GM18519 (cell line): Measurements from ENCODE around the gene TMEM30A.
A peak's percentile ranks its signal among the peaks of the same experiment; 100 is the strongest.

ENCODE experiments used
- ATAC-seq: cut with Tn5 transposase; IDR thresholded peaks from one replicate; pipeline ENCODE4 v1.9.1; 2021; ENCODE audit warnings: mild to moderate bottlenecking, moderate library complexity; ENCODE audit not compliant: unreplicated experiment, low FRiP score

Gene TMEM30A

DNA sequence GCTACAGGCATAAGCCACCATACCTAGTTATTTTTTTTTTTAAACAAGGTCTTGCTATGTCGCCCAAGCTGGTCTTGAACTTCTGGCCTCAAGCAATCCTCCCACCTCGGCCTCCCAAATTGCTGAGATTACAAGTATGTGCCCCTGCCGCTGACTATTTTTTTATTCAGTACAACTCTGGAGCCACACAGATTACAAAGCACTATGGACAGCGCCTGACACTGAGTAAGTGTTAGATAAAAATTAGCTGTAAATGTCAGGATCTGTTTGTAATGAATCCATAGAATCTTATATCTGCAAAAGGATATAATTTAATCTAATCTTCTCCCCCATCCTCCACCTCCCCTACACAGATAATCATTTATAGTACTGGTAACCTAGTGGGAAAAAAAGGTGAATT is 63.5 kb downstream of the TMEM30A start:
- no peak for ATAC-seq

DNA sequence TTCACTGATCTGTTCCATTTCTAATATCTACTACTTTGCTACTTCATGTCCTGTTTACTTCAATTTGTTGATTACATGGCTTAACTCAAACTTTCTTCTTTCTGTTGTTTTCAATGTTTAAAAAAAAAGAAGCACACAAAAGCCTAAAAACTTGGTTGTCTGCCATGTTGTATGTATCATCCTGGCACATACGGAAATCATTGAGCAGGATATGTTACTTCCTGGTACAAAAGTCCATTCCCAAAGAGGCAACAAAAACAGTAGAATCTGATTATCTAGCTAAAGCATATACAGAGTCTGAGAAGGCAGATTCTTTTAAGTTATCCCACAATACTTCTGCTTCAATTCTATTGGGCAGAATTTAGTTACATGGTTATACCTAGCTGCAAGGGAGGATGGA is 64.2 kb downstream of the TMEM30A start:
- ATAC-seq, result no peak

DNA sequence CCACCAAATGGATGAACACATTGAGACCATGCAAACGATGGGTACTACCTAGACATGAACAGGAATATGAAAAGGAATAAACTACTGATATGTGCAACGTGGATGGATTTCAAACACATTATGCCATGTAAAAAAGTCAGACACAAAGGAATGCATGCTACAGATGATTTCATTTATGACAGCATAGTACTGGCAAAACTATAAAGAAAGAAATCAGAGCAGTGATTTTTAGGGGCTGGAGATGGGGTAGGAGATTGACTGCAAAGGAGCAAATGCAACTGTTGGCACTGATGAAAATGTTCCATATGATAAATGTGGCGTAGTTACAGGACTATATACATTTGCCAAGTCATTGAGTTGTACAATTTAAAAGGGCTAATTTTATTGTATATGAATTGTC is 65.3 kb downstream of the TMEM30A start:
- ATAC-seq, result no peak

- no peak for ATAC-seq
These were observed 67.4 kb downstream of the TMEM30A start for GRCh38 chr6:75217193-75217592.

- no peak for ATAC-seq
These were observed 69.3 kb downstream of the TMEM30A start for GRCh38 chr6:75215291-75215690.

DNA sequence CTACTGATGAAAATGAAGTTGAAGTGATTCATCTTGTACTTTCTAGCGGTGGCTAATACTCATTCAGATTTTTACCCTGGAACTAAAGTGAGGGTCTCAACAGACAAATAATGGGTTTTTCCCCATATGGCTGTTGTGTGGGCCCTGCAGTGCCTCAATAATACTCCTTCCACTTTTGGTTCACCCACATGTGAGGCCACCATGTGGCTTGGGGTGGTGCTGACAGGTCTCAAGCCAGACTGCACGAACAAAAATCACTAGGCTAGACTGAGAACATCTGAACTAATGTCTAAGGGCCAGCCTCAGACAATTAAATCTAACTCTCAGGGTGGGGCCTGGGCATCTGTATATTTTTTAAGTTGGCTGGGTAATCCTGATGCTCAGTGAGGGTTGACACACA is 70.9 kb downstream of the TMEM30A start:
- ATAC-seq, result peak; percentile 41

DNA sequence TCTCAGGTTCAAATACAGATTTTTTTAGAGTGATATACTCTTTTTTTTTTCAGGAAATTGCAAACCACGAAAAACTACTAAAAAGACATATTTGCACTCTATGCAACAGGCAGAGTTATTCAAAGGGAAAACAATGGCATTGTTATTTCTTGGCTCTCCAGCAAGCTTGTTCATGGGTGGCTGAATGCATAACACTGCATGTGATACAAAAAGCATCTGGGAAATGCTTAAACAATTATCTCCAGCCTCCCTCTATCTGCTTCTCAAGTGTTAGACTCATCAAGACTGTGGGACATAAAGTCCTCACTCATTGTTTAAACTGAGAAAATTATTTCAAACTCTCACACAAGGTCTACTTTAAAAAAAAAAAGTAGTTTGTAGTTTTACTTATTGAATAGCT is 71.5 kb downstream of the TMEM30A start:
- no peak for ATAC-seq

DNA sequence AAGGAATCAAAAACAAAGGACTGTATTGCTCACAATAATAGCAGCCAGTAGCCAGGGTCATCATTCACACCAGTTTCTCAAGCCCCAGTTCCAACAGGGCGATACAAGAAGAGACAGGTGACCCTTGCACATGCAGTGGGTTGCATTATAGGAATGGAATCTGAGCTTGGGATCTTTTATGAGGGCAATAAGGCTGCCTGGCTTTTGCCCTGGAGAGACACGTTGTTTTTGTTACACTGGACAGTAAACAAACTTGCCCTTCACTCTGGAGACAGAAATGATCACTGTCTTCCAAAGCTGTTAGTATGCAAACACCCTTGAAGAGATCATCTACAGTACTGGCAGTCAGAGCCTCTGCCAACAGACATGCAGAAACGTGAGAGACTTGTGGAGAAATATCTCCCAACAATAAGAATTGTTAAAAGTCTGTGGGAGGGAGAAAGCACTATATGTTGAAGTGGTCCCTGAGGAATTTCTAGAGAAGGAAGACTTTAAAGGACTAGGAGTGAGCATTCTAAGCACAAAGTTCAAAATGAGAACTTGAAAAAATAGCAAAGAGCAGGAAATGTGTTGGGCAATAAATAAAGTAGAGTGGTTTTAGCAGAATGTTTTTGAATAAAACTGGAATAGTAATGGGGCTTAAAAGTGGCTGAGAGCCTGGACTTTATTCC is 72.5 kb downstream of the TMEM30A start:
- no peak for ATAC-seq

GRCh38 chr6:75210885-75211739 is 73.5 kb downstream of the TMEM30A start:
- ATAC-seq, result no peak

DNA sequence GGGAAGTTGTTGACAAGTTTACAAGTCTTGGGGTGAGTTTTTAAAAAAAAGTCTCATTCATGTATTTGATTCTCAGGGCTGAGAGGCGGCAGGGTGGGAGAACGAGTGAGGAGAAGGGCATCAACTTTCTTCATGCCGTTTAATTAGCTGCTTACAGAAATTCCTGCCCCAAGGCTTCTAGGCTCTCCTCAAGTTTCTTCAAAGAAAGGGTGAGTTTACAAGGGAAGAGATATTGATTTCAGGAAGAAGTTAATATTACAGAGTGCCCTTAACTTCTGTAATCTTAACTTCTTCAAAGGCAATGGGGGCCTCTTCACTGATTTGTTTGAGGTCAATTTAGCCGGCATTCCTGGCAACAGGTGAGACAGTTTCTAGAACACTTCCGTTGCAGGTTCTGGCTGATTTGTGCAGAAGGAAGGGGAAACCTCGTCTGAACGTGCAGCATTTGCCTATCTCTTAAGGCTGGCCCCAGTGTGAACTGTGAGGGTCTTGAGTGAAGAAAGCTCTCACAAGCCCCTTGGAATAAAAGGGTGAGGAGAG is 75.3 kb downstream of the TMEM30A start:
- ATAC-seq, result no peak

DNA sequence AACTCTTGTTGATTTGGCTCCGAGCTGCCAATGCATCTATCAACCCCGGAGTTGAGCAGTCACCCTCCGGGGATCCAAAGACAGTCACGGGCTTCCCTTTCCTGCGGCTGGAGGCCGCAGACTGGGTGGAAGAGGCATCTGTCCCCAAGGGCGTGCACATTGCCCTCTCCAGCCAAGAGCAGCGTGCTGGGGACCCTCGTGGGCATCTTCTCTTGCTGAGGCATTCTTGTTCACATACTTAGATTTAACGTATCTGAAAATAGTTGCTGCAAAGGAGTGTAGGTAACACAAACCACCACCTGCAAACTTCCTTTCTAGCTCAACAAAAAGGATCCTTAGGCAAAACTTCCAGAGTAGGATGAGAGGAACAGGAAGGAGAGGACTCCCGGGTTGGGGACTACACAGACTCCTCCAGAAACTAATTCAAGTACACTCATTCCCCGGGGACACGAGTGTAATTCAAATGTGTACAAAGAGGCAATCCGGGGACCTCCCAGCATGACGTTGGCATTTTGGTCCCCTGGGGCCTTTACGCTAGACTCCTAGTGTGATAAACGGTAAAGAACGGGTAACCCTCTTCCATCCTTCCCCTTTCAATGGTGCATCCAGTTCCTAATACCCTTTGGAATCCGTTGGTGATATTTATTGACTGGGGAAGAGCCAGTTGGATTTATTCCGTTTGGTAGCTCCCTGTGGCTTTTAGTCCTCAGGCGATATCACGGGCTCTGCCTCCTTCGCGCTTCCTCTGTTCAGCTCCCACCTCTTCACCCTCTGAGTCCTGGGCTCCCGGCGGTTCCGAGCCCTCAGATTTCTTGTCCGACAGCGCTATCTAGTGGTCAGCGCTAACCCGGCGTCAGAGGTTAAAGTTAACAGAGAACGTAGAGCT is 76.1 kb downstream of the TMEM30A start:
- ATAC-seq, result peak; percentile 72

DNA sequence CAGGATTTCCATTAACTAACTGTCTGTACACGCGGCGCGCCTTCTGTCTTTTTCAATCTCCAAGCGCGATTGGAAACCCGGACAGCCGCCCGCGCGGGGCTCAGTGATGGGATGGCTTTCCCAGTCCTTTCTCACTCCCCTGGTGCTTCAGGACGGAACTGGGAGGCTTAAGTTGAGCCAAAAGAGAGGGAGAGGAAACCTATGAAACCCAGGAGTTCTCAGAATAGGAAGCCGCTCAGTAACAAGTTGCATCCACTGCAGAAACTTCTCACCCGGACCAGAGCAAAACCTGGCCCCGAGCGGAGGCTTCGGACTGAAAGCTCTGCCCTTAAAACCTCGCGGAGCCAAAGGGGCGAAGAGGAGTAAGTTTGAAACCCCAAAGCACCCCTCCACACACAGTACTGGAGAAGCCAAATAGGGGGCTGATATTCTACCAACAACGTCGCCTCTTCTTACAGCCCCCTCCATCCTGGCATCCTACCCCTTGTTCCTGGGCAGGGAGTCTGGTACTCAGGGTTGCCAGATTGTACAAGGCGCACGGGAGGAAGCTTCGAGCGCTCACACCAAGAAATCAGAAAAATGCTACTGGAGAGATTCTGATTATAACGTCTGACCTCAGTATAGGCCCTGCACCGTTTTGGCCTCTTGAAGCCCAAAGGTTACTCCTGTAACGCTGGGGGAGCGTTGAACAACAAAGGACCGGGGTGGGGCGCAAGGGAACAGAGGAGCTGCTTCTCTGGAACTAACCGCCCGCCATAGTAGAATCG is 77.8 kb downstream of the TMEM30A start:
- ATAC-seq, result no peak

GRCh38 chr6:75205776-75206575 is 78.6 kb downstream of the TMEM30A start, which contains the start of gene COL12A1:
TSS of gene COL12A1 (minus strand) at chr6:75206053. CDS start at chr6:75202792, 3,261 bp downstream.
- ATAC-seq, result no peak

GRCh38 chr6:75204959-75205775 is 79.4 kb downstream of the TMEM30A start:
- ATAC-seq, result no peak

DNA sequence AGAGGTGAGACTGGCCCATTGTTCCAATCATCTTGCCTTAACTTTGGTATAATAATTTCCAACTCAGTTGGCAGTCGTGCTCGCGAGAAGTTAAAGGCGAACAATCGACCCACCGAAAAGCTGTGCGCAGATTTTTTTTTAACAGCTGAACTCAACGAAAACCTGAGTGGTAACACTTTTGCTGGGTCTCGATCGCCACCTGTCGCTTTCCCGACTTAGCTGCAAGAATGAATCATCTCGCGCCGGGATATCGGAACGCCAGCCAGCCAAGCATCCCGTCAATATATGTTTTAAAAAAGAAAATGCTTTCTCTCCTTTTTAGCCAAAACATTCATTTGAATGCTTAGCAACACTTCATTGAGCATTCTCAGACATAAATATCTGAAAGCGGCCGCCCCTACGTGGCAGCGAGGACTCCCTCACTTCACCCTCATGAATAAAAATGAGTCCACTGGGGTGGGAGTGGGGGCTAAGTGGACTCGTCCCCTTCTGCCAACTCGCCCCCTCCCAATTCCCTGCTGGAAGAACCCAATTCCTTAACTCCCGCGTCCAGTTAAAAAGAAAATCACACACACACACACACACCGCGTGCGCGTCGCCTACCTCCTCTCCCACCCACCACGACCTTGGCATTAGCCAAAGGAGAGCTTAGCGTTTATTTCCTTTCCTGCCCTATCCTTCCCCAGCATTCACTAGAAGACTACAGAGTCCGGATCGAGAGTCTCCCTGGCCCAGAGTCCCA is 80.2 kb downstream of the TMEM30A start:
- no peak for ATAC-seq

GRCh38 chr6:75203721-75204120 is 80.9 kb downstream of the TMEM30A start:
- ATAC-seq, result no peak
